ENCODE data around the gene LAMC3. TPM values are rescaled to one million over a fixed set of nuclear protein-coding genes. Genes with fewer than 3 reads are reported as not detected.

Gene LAMC3
- total RNA-seq, 1 experiment from 2014 or later = 0.28 TPM

- no peaks in the 10 kb centered on the region for H3K36me3 ChIP-seq (ENCODE audit: insufficient read depth, low read length, poor library complexity, severe bottlenecking)
- POLR2A ChIA-PET (ENCODE audit: low non-redundant PET) = no interaction called here
- H3K4me1 ChIP-seq (ENCODE audit: insufficient read depth, low read length, poor library complexity, severe bottlenecking) = no peaks in the 10 kb centered on the region
- H3K9me3 ChIP-seq (ENCODE audit: low read depth, low read length, poor library complexity, severe bottlenecking) = no peaks in the 10 kb centered on the region
- CTCF ChIA-PET = no interaction called here
- H3K27ac ChIP-seq (ENCODE audit: low read depth, low read length, poor library complexity, severe bottlenecking) = no peak overlapping the region
- no peaks in the 10 kb centered on the region for H3K27me3 ChIP-seq (replicated peaks; ENCODE audit: insufficient read depth, low read depth, low read length, poor library complexity)
- intact Hi-C loops (cut with micrococcal nuclease; ENCODE audit: unreplicated experiment) = no loop called here
- no peak for TF ChIP-seq EZH2 (IDR thresholded peaks at IDR 0.05; ENCODE audit: borderline replicate concordance, low read depth, low read length, poor library complexity, severe bottlenecking)
- TF ChIP-seq CTCF (conservative IDR thresholded peaks at IDR 0.05; ENCODE audit: low read depth, low read length) = no peak
- no peak for DNase-seq (ENCODE audit: low spot score)
- H3K4me3 ChIP-seq (ENCODE audit: low read depth, low read length, poor library complexity, severe bottlenecking) = no peak overlapping the region
- no TSS peak for BruUV-seq (replicated peaks)
These were observed 110.6 kb downstream of the LAMC3 start for GRCh38 chr9:131119600-131119999.

- ChIA-PET POLR2A (ENCODE audit: low non-redundant PET) (no interaction called here), CTCF (no interaction called here)
- TF ChIP-seq EZH2 (IDR thresholded peaks at IDR 0.05; ENCODE audit: borderline replicate concordance, low read depth, low read length, poor library complexity, severe bottlenecking) = no peak
- TF ChIP-seq CTCF (conservative IDR thresholded peaks at IDR 0.05; ENCODE audit: low read depth, low read length) = no peak
- no peaks in the 10 kb centered on the region for H3K27me3 ChIP-seq (replicated peaks; ENCODE audit: insufficient read depth, low read depth, low read length, poor library complexity)
- H3K9me3 ChIP-seq (ENCODE audit: low read depth, low read length, poor library complexity, severe bottlenecking) = no peaks in the 10 kb centered on the region
- intact Hi-C loops (cut with micrococcal nuclease; ENCODE audit: unreplicated experiment) = no loop called here
- BruUV-seq (replicated peaks) = no TSS peak
- no peak overlapping the region for H3K27ac ChIP-seq (ENCODE audit: low read depth, low read length, poor library complexity, severe bottlenecking)
- no peaks in the 10 kb centered on the region for H3K36me3 ChIP-seq (ENCODE audit: insufficient read depth, low read length, poor library complexity, severe bottlenecking)
- no peaks in the 10 kb centered on the region for H3K4me1 ChIP-seq (ENCODE audit: insufficient read depth, low read length, poor library complexity, severe bottlenecking)
- H3K4me3 ChIP-seq (ENCODE audit: low read depth, low read length, poor library complexity, severe bottlenecking) = no peak overlapping the region
- DNase-seq (ENCODE audit: low spot score) = no peak
These were observed 111.8 kb downstream of the LAMC3 start for GRCh38 chr9:131120620-131121228.

- intact Hi-C loops (cut with micrococcal nuclease; ENCODE audit: unreplicated experiment) = no loop called here
- CTCF ChIA-PET = no interaction called here
- H3K36me3 ChIP-seq (ENCODE audit: insufficient read depth, low read length, poor library complexity, severe bottlenecking) = no peaks in the 10 kb centered on the region
- no TSS peak for BruUV-seq (replicated peaks)
- DNase-seq (ENCODE audit: low spot score) = no peak
- no peaks in the 10 kb centered on the region for H3K9me3 ChIP-seq (ENCODE audit: low read depth, low read length, poor library complexity, severe bottlenecking)
- no peak overlapping the region for H3K27ac ChIP-seq (ENCODE audit: low read depth, low read length, poor library complexity, severe bottlenecking)
- POLR2A ChIA-PET (ENCODE audit: low non-redundant PET) = no interaction called here
- no peaks in the 10 kb centered on the region for H3K27me3 ChIP-seq (replicated peaks; ENCODE audit: insufficient read depth, low read depth, low read length, poor library complexity)
- no peak overlapping the region for H3K4me3 ChIP-seq (ENCODE audit: low read depth, low read length, poor library complexity, severe bottlenecking)
- peaks cover under 1% of the 10 kb centered on the region for H3K4me1 ChIP-seq (ENCODE audit: insufficient read depth, low read length, poor library complexity, severe bottlenecking)
- no peak for TF ChIP-seq EZH2 (IDR thresholded peaks at IDR 0.05; ENCODE audit: borderline replicate concordance, low read depth, low read length, poor library complexity, severe bottlenecking)
- no peak for TF ChIP-seq CTCF (conservative IDR thresholded peaks at IDR 0.05; ENCODE audit: low read depth, low read length)
These were observed 112.4 kb downstream of the LAMC3 start for GRCh38 chr9:131121346-131121745.

All from A673 (cell line).